Adrenal gland (tissue), 12 donors: ENCODE results near the gene ADAMTS16. TPM values are rescaled to one million over a fixed set of nuclear protein-coding genes. Genes with fewer than 3 reads are reported as not detected.

Experiments used
- DNase-seq, 7 donors: peaks; one replicate each; pipeline ENCODE4 v3.0.0-alpha.2; 2019 to 2020
- H3K27ac ChIP-seq, 5 donors: fragments of 200-600 bp; sonication (generic) in 4 of 5; 1 replicate in 3 of 5; 2 replicates in 2 of 5; pipeline versions ENCODE4 v1.5.1 to v1.8.0; 2016 to 2020; ENCODE audit warnings: mild to moderate bottlenecking in 1 of 5
- H3K27me3 ChIP-seq: fragments of 200-600 bp; 2 replicates; pipeline ENCODE4 v1.8.0; 2021
- H3K36me3 ChIP-seq, 2 donors: fragments of 200-600 bp; replicated peaks in 1 of 2; 1 replicate in 1 of 2; 2 replicates in 1 of 2; pipeline versions ENCODE4 v1.5.1 to v1.8.0; 2018 to 2022
- H3K4me1 ChIP-seq, 2 donors: fragments of 200-600 bp; replicated peaks in 1 of 2; 1 replicate in 1 of 2; 2 replicates in 1 of 2; pipeline versions ENCODE4 v1.5.1 to v1.8.0; 2018 to 2021
- H3K4me3 ChIP-seq, 4 donors: fragments of 200-600 bp; sonication (generic) in 3 of 4; one replicate each; pipeline ENCODE4 v1.5.1; 2016 to 2018
- H3K9me3 ChIP-seq, 3 donors: fragments of 200-600 bp; sonication (generic) in 1 of 3; replicated peaks in 1 of 3; 1 replicate in 2 of 3; 2 replicates in 1 of 3; pipeline versions ENCODE4 v1.5.1 to v1.8.0; 2016 to 2021
- CTCF ChIP-seq, 6 experiments: fragments of 450-650 bp in 4 of 6; fragments of 200-600 bp in 2 of 6; sonication (generic) in 1 of 6; IDR thresholded peaks; 1 replicate in 5 of 6; 2 replicates in 1 of 6; pipeline versions ENCODE4 v1.5.1 to v1.8.0; 2016 to 2021; ENCODE audit warnings: antibody characterized with exemption in 6 of 6, mild to moderate bottlenecking in 2 of 6, moderate library complexity in 1 of 6
- POLR2A ChIP-seq, 2 donors: fragments of 450-650 bp; IDR thresholded peaks; one replicate each; pipeline ENCODE4 v1.6.1; 2017; ENCODE audit warnings: antibody characterized with exemption in 2 of 2, mild to moderate bottlenecking in 2 of 2, moderate library complexity in 1 of 2
- WGBS, 4 donors: extraction: QIAGEN DNeasy Blood & Tissue Kit in 2 of 4; methylation state at CpG; one replicate each; pipeline versions ENCODE4 v1.1.5 to v1.1.7; 2013 to 2017; 5-methylcytosine and 5-hydroxymethylcytosine counted together
- intact Hi-C, 2 donors: fragments of 100-400 bp; cut with DNase I; formaldehyde crosslinking; loops; one replicate each; pipeline versions ENCODE4 v1.14.1 to v1.15.0; 2022 to 2023
- polyA plus RNA-seq, 3 donors: library from polyadenylated mRNA; stranded (reverse); fragments of 200-250 nt in 2 of 3; fragments of 350-450 nt in 1 of 3; fragmentation: Illumina TruSeq in 1 of 3; extraction: RNeasy Lipid Tissue Mini Kit (QIAGEN cat#74804) in 1 of 3; gene quantifications; one replicate each; pipeline ENCODE4 v1.2.3, GENCODE V29; 2013 to 2014
- total RNA-seq, 9 donors: library from RNA; depleted of rRNA in 4 of 9; stranded (reverse); fragments of >200 nt in 4 of 9; fragments of 120-200 nt in 1 of 9; fragmentation: NEBNext Ultra II Directional in 1 of 9; extraction: Animal tissue kit (Norgen Biotek cat#: 25700) in 1 of 9; gene quantifications; one replicate each; pipeline versions ENCODE4 v1.1.0 to v1.2.4, GENCODE V29; 2013 to 2023
- donor health status: healthy with polysubstance abuse.
- donor health status: Bipolar disorder and iron deficiency.
- donor health status: DM: yes; HTN: yes; CAD: no.
- donor health status: DM: no; HTN: no; CAD: no.
- donor health status: DM: no; HTN: no; CAD: no.
- donor health status: DM: yes; HTN: yes; CAD: no.

Gene ADAMTS16
- total and polyA plus RNA-seq, 12 donors, result 0.07 to 3.7 (median 0.19) TPM; not detected in 8

GRCh38 chr5:5344051-5344571 is 204.0 kb downstream of the ADAMTS16 start:
- H3K36me3 ChIP-seq, result no peaks in the 10 kb centered on the region
- no peak overlapping the region for H3K27ac ChIP-seq
- no peak for DNase-seq
- H3K9me3 ChIP-seq, result no peaks in the 10 kb centered on the region
- intact Hi-C loops, result no loop called here
- H3K4me1 ChIP-seq, result peaks cover 7 to 12% of the 10 kb centered on the region in 2 donors
- no peak overlapping the region for H3K4me3 ChIP-seq
- 63 to 75% (median 67%) methylated on average over 4 of the region's 4 CpGs for WGBS, 4 donors
- no peaks in the 10 kb centered on the region for H3K27me3 ChIP-seq
- no peak for TF ChIP-seq CTCF (IDR thresholded peaks at IDR 0.05)
- TF ChIP-seq POLR2A (IDR thresholded peaks at IDR 0.05), result no peak

DNA sequence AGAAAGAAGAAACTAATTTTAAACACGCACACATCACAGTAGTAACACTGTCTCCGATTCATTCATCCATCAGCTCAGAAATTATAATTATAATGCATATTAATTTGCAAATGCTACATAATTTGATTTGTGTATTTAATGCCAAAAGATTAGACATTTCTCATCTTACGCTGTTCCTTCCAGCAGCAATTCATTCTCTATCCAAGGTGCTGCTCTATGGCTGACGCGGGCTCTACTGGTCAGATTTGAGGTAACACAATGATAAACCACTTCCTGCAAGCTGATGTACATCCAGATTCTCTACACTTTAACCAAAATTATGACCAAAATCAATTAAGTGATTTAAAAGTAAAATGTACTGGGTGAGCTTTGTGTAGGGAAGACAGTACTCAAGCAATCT is 204.5 kb downstream of the ADAMTS16 start:
- Histone ChIP-seq H3K4me3 (no peak overlapping the region), H3K9me3 (no peaks in the 10 kb centered on the region), H3K36me3 (no peaks in the 10 kb centered on the region), H3K27me3 (no peaks in the 10 kb centered on the region), H3K4me1 (peaks cover 7 to 12% of the 10 kb centered on the region in 2 donors), H3K27ac (no peak overlapping the region)
- DNase-seq, result no peak
- intact Hi-C loops, result no loop called here
- 68 to 73% (median 70%) methylated on average over 5 of the region's 5 CpGs for WGBS, 4 donors
- no peak for TF ChIP-seq POLR2A (IDR thresholded peaks at IDR 0.05)
- TF ChIP-seq CTCF (IDR thresholded peaks at IDR 0.05), result no peak

DNA sequence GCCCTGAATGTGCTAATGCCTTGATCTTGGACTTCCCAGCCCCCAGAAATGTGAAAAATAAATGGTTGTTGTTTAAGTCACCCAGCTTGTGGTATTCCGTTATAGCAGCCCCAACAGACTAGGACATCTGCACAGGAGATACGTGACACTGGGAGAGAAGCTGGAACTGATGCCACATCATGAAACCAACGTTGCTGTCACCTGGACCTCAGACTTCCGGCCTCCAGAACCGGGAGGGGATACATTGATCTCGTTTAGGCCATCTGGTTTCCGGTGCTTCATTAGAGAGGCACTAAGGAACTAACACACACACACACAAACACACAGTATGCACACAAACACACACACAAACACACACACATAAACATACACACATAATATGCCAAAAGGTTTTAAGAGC is 207.3 kb downstream of the ADAMTS16 start:
- 78 to 92% (median 86%) methylated on average over 7 of the region's 7 CpGs for WGBS, 4 donors
- intact Hi-C loops, result no loop called here
- H3K36me3 ChIP-seq, result no peaks in the 10 kb centered on the region
- no peaks in the 10 kb centered on the region for H3K9me3 ChIP-seq
- no peaks in the 10 kb centered on the region for H3K27me3 ChIP-seq
- H3K4me1 ChIP-seq, result peaks cover 0 to 2% of the 10 kb centered on the region in 2 donors
- no peak overlapping the region for H3K4me3 ChIP-seq
- no peak for TF ChIP-seq CTCF (IDR thresholded peaks at IDR 0.05)
- TF ChIP-seq POLR2A (IDR thresholded peaks at IDR 0.05), result no peak
- no peak overlapping the region for H3K27ac ChIP-seq
- DNase-seq, result no peak

DNA sequence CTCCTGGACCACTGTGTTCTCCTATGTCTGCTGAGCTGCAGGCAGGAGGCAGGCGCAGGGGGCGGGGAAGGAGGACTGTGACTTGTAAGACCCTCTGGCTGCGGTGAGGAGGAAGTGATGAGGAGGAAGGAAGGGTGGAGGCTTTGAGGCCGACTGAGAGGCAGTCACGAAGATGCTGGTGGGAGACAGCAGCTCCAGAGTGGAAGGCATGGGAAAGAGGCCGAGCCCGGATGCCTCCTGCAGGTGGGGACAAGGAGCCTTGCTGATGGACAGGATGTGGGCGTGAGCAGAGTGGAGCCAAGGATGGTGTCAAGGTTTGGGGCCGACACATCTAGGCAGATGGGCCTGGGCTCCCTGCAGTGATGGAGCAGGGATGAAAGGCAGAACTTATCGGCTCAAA is 208.0 kb downstream of the ADAMTS16 start:
- Histone ChIP-seq H3K36me3 (no peaks in the 10 kb centered on the region), H3K4me3 (no peak overlapping the region), H3K4me1 (no peaks in the 10 kb centered on the region), H3K27ac (no peak overlapping the region), H3K9me3 (no peaks in the 10 kb centered on the region), H3K27me3 (no peaks in the 10 kb centered on the region)
- no peak for DNase-seq
- TF ChIP-seq CTCF (IDR thresholded peaks at IDR 0.05) (no peak), POLR2A (IDR thresholded peaks at IDR 0.05) (no peak)
- 55 to 66% (median 62%) methylated on average over 10 of the region's 10 CpGs for WGBS, 4 donors
- intact Hi-C loops, result no loop called here
